GM12878 (cell line): Measurements from ENCODE around the gene MX1. TPM values are rescaled to one million over a fixed set of nuclear protein-coding genes. Genes with fewer than 3 reads are reported as not detected.

Experiments used
- CHD1 ChIP-seq: IDR thresholded peaks from 2 replicates; pipeline ENCODE4 v1.6.1; 2012; ENCODE audit warnings: low read depth, low read length, improper control_type of control experiment
- ETV6 ChIP-seq, 2 experiments: fragments of 450-650 bp in 1 of 2; IDR thresholded peaks in 1 of 2; conservative IDR thresholded peaks in 1 of 2; 2 replicates each; pipeline ENCODE4 v1.6.1; 2014; ENCODE audit warnings: antibody characterized with exemption in 1 of 2, borderline replicate concordance in 1 of 2, low read depth in 1 of 2, mild to moderate bottlenecking in 1 of 2, moderate library complexity in 1 of 2
- EZH2 ChIP-seq: IDR thresholded peaks from 2 replicates; pipeline ENCODE4 v1.6.1; 2012; ENCODE audit warnings: low read depth, mild to moderate bottlenecking, control low read depth, inconsistent platforms, low read length, borderline replicate concordance; ENCODE audit not compliant: control insufficient read depth
- FOS ChIP-seq: IDR thresholded peaks from 3 replicates; pipeline ENCODE4 v1.6.1; 2011; ENCODE audit warnings: borderline replicate concordance; ENCODE audit not compliant: insufficient read length; ENCODE audit errors: extremely low read depth
- GATAD2B ChIP-seq: fragments of 450-650 bp; conservative IDR thresholded peaks from 2 replicates; pipeline ENCODE4 v1.6.1; 2017; ENCODE audit warnings: low read depth, mild to moderate bottlenecking, moderate library complexity
- SRF ChIP-seq, 2 experiments: IDR thresholded peaks; 2 replicates each; pipeline ENCODE4 v1.6.1; 2011; ENCODE audit warnings: low read depth in 2 of 2, low read length in 2 of 2, mild to moderate bottlenecking in 1 of 2, moderate library complexity in 1 of 2
- SUZ12 ChIP-seq: fragments of 200-600 bp; sonication (generic); IDR thresholded peaks from one replicate; pipeline ENCODE4 v1.6.1; 2018; ENCODE audit warnings: antibody characterized with exemption, mild to moderate bottlenecking; ENCODE audit not compliant: unreplicated experiment
- TCF12 ChIP-seq: IDR thresholded peaks from 2 replicates; pipeline ENCODE4 v1.6.1; 2011; ENCODE audit warnings: low read depth, mild to moderate bottlenecking, low read length
- WRNIP1 ChIP-seq: IDR thresholded peaks from 2 replicates; pipeline ENCODE4 v1.6.1; 2011; ENCODE audit warnings: low read depth, low read length, improper control_type of control experiment, borderline replicate concordance
- YBX1 ChIP-seq: fragments of 450-650 bp; IDR thresholded peaks from 2 replicates; pipeline ENCODE4 v1.6.1; 2016; ENCODE audit warnings: antibody characterized with exemption
- ZNF217 ChIP-seq: fragments of 450-650 bp; IDR thresholded peaks from 2 replicates; pipeline ENCODE4 v1.6.1; 2017; ENCODE audit warnings: antibody characterized with exemption, mild to moderate bottlenecking
- polyA plus RNA-seq, 11 experiments: library from polyadenylated mRNA; depleted of rRNA in 4 of 11; unstranded in 6 of 11; stranded (reverse) in 5 of 11; fragments of >200 nt; fragmentation: Nextera tagmentation in 4 of 11; fragmentation: Illumina TruSeq in 1 of 11; extraction: Ambion mirVana in 4 of 11; extraction: Trizol in 1 of 11; gene quantifications; 1 replicate in 1 of 11; 2 replicates in 10 of 11; pipeline versions ENCODE4 v1.2.1 to v1.2.3, GENCODE V29; 2011 to 2016; ENCODE audit warnings: inconsistent platforms in 2 of 11, missing spikeins in 2 of 11, low read depth in 1 of 11
- total RNA-seq, 4 experiments: library from RNA; depleted of rRNA in 3 of 4; stranded (reverse); fragments of >200 nt in 3 of 4; fragmentation: Illumina TruSeq in 1 of 4; extraction: Trizol in 1 of 4; gene quantifications; 2 replicates each; pipeline versions ENCODE4 v1.2.1 to v1.2.3, GENCODE V29; 2013 to 2021
- TF ChIP-seq, protein P1 (sequence below): IDR thresholded peaks from 2 replicates; pipeline ENCODE4 v1.6.1; 2011; ENCODE audit warnings: low read depth, mild to moderate bottlenecking, low read length, moderate library complexity, borderline replicate concordance; ENCODE audit errors: extremely low read depth
- TF ChIP-seq, protein P2 (sequence below), 3 experiments: IDR thresholded peaks in 2 of 3; conservative IDR thresholded peaks in 1 of 3; 2 replicates each; pipeline ENCODE4 v1.5.1; 2011; ENCODE audit warnings: low read depth in 3 of 3, low read length in 3 of 3, mild to moderate bottlenecking in 3 of 3, control low read depth in 2 of 3, moderate library complexity in 2 of 3, inconsistent platforms in 1 of 3, mixed read lengths in 1 of 3; ENCODE audit not compliant: control insufficient read depth in 2 of 3, insufficient read depth in 1 of 3; ENCODE audit errors: extremely low read depth in 1 of 3

MX1 gene
- total and polyA plus RNA-seq, 10 of the 15 experiments (the other 5 are each of a cell fraction or from before 2014, with no cell fraction given): 75.9 to 385 (median 302) TPM

DNA sequence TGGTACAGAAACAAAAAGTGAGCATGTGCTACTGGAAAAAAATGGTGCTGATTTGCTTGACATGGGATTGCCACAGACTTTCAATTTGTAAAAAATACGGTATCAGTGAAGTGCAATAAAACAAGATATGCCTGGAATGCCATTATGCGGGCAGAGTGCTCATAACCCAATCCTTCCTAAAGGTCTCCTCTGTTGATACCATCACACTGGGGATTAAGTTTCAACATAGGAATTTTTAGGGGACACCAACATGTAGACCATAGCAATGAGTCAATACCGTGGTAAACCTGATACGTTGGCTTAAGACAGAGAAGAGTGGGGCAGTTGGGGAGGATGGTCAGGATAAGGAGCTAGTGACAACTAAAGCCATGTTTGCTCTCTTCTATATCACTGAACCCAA, 20.5 kb downstream of the MX1 start (continued):
- TF ChIP-seq, protein P1, sequence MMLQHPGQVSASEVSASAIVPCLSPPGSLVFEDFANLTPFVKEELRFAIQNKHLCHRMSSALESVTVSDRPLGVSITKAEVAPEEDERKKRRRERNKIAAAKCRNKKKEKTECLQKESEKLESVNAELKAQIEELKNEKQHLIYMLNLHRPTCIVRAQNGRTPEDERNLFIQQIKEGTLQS: no peak
- TF ChIP-seq CHD1: no peak
- no peak for TF ChIP-seq TCF12
- TF ChIP-seq SUZ12: no peak
- no peak for TF ChIP-seq ZNF217
- TF ChIP-seq FOS: no peak
- no peak for TF ChIP-seq GATAD2B
- no peak for TF ChIP-seq WRNIP1
- no peak for TF ChIP-seq ETV6 (conservative IDR thresholded peaks at IDR 0.05 in 1 of 2, IDR thresholded peaks at IDR 0.05 in 1 of 2; ENCODE audit: borderline replicate concordance in 1 of 2, low read depth in 1 of 2)
- no peak for TF ChIP-seq YBX1
- TF ChIP-seq EZH2: no peak
- TF ChIP-seq, protein P2, sequence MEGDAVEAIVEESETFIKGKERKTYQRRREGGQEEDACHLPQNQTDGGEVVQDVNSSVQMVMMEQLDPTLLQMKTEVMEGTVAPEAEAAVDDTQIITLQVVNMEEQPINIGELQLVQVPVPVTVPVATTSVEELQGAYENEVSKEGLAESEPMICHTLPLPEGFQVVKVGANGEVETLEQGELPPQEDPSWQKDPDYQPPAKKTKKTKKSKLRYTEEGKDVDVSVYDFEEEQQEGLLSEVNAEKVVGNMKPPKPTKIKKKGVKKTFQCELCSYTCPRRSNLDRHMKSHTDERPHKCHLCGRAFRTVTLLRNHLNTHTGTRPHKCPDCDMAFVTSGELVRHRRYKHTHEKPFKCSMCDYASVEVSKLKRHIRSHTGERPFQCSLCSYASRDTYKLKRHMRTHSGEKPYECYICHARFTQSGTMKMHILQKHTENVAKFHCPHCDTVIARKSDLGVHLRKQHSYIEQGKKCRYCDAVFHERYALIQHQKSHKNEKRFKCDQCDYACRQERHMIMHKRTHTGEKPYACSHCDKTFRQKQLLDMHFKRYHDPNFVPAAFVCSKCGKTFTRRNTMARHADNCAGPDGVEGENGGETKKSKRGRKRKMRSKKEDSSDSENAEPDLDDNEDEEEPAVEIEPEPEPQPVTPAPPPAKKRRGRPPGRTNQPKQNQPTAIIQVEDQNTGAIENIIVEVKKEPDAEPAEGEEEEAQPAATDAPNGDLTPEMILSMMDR (IDR thresholded peaks at IDR 0.05 in 2 of 3, conservative IDR thresholded peaks at IDR 0.05 in 1 of 3; ENCODE audit: control insufficient read depth in 2 of 3, extremely low read depth in 1 of 3, insufficient read depth in 1 of 3, low read depth in 3 of 3, low read length in 3 of 3): no peak
- no peak for TF ChIP-seq SRF (IDR thresholded peaks at IDR 0.05; ENCODE audit: low read depth in 2 of 2, low read length in 2 of 2)
